HepG2 (cell line): ENCODE results near the gene CCDC124. TPM values are rescaled to one million over a fixed set of nuclear protein-coding genes. Genes with fewer than 3 reads are reported as not detected.
A peak's percentile ranks its signal among the peaks of the same experiment; 100 is the strongest.

ENCODE experiments used
- CCAR2 ChIP-seq: fragments of 200-400 bp; formaldehyde crosslinking; optimal IDR thresholded peaks from 2 replicates; pipeline ENCODE3; 2018; ENCODE audit warnings: low read depth, mild to moderate bottlenecking, low read length, moderate library complexity
- ELF4 ChIP-seq: sonication (generic); formaldehyde crosslinking; IDR thresholded peaks from 2 replicates; pipeline ENCODE4 v1.5.0; 2020; ENCODE audit warnings: missing genetic modification reagents, mild to moderate bottlenecking, moderate library complexity, borderline replicate concordance
- GLI4 ChIP-seq: sonication (generic); formaldehyde crosslinking; IDR thresholded peaks from 2 replicates; pipeline ENCODE4 v1.5.1; 2020; ENCODE audit warnings: missing genetic modification reagents, mild to moderate bottlenecking, moderate library complexity, borderline replicate concordance
- NR2C2 ChIP-seq: sonication (generic); formaldehyde crosslinking; IDR thresholded peaks from 2 replicates; pipeline ENCODE4 v1.4.0; 2020; ENCODE audit warnings: missing genetic modification reagents, mild to moderate bottlenecking, moderate library complexity, borderline replicate concordance
- WIZ ChIP-seq: sonication (generic); formaldehyde crosslinking; IDR thresholded peaks from 2 replicates; pipeline ENCODE4 v1.5.1; 2020; ENCODE audit warnings: mild to moderate bottlenecking, missing genetic modification reagents
- ZBTB3 ChIP-seq: sonication (generic); formaldehyde crosslinking; IDR thresholded peaks from 2 replicates; pipeline ENCODE4 v1.4.0; 2020; ENCODE audit warnings: low read depth, mild to moderate bottlenecking, moderate library complexity, missing genetic modification reagents, borderline replicate concordance
- ZNF180 ChIP-seq: sonication (generic); formaldehyde crosslinking; IDR thresholded peaks from 2 replicates; pipeline ENCODE4 v1.4.0; 2020; ENCODE audit warnings: low read depth, missing genetic modification reagents, borderline replicate concordance
- ZNF670 ChIP-seq: sonication (generic); formaldehyde crosslinking; IDR thresholded peaks from 2 replicates; pipeline ENCODE4 v1.8.0; 2022; ENCODE audit warnings: mild to moderate bottlenecking, missing genetic modification reagents, borderline replicate concordance
- ZNF773 ChIP-seq: sonication (generic); formaldehyde crosslinking; IDR thresholded peaks from 2 replicates; pipeline ENCODE4 v1.4.0; 2020; ENCODE audit warnings: missing genetic modification reagents, borderline replicate concordance
- polyA plus RNA-seq, 8 experiments: library from polyadenylated mRNA; depleted of rRNA in 3 of 8; stranded (reverse) in 7 of 8; unstranded in 1 of 8; fragments of >200 nt; fragmentation: Illumina TruSeq in 4 of 8; extraction: Trizol in 4 of 8; gene quantifications; 2 replicates each; pipeline versions ENCODE4 v1.2.1 to v1.2.3, GENCODE V29; 2011 to 2016; ENCODE audit warnings: low read depth in 4 of 8, missing spikeins in 1 of 8, mixed read lengths in 1 of 8; ENCODE audit not compliant: insufficient read depth in 1 of 8
- total RNA-seq, 5 experiments: library from RNA; depleted of rRNA; stranded (reverse); fragments of >200 nt; fragmentation: Illumina TruSeq; extraction: Trizol; gene quantifications; 2 replicates each; pipeline ENCODE4 v1.2.3, GENCODE V29; 2016; ENCODE audit warnings: low read depth in 1 of 5
- TF ChIP-seq, protein P1 (sequence below): sonication (generic); formaldehyde crosslinking; IDR thresholded peaks from 2 replicates; pipeline ENCODE4 v1.4.0; 2020; ENCODE audit warnings: missing genetic modification reagents
- TF ChIP-seq, protein P2 (sequence below): sonication (generic); formaldehyde crosslinking; IDR thresholded peaks from 2 replicates; pipeline ENCODE4 v1.4.0; 2020; ENCODE audit warnings: missing genetic modification reagents
- TF ChIP-seq, protein P3 (sequence below): IDR thresholded peaks from 2 replicates; pipeline ENCODE4 v1.6.1; 2016; ENCODE audit warnings: control low read depth
- TF ChIP-seq, protein P4 (sequence below): IDR thresholded peaks from 2 replicates; pipeline ENCODE4 v1.6.1; 2016; ENCODE audit warnings: mild to moderate bottlenecking
- TF ChIP-seq, protein P5 (sequence below): IDR thresholded peaks from 2 replicates; pipeline ENCODE4 v1.6.1; 2016; ENCODE audit warnings: missing compliant biosample characterization, missing genetic modification reagents, borderline replicate concordance
- TF ChIP-seq, protein P6 (sequence below): sonication (generic); IDR thresholded peaks from 2 replicates; pipeline ENCODE4 v1.6.1; 2016; ENCODE audit warnings: low read depth, borderline replicate concordance
- TF ChIP-seq, protein P7 (sequence below): sonication (generic); formaldehyde crosslinking; IDR thresholded peaks from 2 replicates; pipeline ENCODE4 v1.5.0; 2020; ENCODE audit warnings: missing genetic modification reagents
- TF ChIP-seq, protein P8 (sequence below): sonication (generic); formaldehyde crosslinking; IDR thresholded peaks from 2 replicates; pipeline ENCODE4 v1.5.1; 2020; ENCODE audit warnings: missing genetic modification reagents, mild to moderate bottlenecking, borderline replicate concordance

The CCDC124 gene
- total and polyA plus RNA-seq, 2 of the 13 experiments (the other 11 are each of a cell fraction or from before 2014, with no cell fraction given): 14.9 to 20.3 TPM

DNA sequence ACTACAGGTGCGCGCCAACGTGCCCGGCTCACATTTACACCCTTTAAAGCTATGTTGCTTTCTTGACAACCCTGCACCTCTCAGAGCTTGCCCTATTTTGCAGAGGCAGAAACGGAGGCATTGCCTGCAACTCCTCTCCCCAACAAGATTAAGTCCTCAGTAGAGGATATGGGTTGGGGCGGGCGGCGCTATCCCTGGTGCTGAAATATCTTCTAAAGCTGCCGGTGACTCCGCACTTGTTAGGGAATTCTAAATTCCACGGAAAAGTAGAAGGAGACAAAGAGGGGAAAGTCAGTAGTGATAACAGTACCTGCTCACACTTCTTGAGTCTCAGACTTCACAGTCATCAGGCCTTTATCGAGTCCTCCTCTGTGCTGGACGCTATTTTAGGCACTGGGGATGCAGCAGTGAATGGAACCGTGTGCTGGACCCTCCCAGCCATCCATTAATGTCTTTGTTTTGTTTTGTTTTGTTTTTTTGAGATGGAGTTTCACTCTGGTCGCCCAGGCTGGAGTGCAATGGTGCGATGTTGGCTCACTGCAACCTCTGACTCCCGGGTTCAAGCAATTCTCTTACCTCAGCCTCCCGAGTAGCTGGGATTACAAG lies 43.1 kb upstream of the CCDC124 start (continued):
- TF ChIP-seq, protein P1, sequence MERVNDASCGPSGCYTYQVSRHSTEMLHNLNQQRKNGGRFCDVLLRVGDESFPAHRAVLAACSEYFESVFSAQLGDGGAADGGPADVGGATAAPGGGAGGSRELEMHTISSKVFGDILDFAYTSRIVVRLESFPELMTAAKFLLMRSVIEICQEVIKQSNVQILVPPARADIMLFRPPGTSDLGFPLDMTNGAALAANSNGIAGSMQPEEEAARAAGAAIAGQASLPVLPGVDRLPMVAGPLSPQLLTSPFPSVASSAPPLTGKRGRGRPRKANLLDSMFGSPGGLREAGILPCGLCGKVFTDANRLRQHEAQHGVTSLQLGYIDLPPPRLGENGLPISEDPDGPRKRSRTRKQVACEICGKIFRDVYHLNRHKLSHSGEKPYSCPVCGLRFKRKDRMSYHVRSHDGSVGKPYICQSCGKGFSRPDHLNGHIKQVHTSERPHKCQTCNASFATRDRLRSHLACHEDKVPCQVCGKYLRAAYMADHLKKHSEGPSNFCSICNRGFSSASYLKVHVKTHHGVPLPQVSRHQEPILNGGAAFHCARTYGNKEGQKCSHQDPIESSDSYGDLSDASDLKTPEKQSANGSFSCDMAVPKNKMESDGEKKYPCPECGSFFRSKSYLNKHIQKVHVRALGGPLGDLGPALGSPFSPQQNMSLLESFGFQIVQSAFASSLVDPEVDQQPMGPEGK (CRISPR knock-in tag): peak; percentile 40; the same call in 1 of the 2 replicates
- TF ChIP-seq ZNF773 (CRISPR knock-in tag) (no peak), ELF4 (CRISPR knock-in tag) (peak; percentile 27; the same call in 1 of the 2 replicates), ZNF670 (CRISPR knock-in tag) (no peak), ZNF180 (CRISPR knock-in tag) (no peak), GLI4 (CRISPR knock-in tag) (no peak), NR2C2 (CRISPR knock-in tag) (no peak), ZBTB3 (CRISPR knock-in tag) (no peak), CCAR2 (no peak), WIZ (peak; percentile 97; the same call in 1 of the 2 replicates)
- TF ChIP-seq, protein P2, sequence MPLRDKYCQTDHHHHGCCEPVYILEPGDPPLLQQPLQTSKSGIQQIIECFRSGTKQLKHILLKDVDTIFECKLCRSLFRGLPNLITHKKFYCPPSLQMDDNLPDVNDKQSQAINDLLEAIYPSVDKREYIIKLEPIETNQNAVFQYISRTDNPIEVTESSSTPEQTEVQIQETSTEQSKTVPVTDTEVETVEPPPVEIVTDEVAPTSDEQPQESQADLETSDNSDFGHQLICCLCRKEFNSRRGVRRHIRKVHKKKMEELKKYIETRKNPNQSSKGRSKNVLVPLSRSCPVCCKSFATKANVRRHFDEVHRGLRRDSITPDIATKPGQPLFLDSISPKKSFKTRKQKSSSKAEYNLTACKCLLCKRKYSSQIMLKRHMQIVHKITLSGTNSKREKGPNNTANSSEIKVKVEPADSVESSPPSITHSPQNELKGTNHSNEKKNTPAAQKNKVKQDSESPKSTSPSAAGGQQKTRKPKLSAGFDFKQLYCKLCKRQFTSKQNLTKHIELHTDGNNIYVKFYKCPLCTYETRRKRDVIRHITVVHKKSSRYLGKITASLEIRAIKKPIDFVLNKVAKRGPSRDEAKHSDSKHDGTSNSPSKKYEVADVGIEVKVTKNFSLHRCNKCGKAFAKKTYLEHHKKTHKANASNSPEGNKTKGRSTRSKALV: 0 out of 2 replicates have a peak, but pooled peaks have one; percentile 57
- TF ChIP-seq, protein P3, sequence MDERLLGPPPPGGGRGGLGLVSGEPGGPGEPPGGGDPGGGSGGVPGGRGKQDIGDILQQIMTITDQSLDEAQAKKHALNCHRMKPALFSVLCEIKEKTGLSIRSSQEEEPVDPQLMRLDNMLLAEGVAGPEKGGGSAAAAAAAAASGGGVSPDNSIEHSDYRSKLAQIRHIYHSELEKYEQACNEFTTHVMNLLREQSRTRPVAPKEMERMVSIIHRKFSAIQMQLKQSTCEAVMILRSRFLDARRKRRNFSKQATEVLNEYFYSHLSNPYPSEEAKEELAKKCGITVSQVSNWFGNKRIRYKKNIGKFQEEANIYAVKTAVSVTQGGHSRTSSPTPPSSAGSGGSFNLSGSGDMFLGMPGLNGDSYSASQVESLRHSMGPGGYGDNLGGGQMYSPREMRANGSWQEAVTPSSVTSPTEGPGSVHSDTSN (CRISPR knock-in tag): no peak
- TF ChIP-seq, protein P4, sequence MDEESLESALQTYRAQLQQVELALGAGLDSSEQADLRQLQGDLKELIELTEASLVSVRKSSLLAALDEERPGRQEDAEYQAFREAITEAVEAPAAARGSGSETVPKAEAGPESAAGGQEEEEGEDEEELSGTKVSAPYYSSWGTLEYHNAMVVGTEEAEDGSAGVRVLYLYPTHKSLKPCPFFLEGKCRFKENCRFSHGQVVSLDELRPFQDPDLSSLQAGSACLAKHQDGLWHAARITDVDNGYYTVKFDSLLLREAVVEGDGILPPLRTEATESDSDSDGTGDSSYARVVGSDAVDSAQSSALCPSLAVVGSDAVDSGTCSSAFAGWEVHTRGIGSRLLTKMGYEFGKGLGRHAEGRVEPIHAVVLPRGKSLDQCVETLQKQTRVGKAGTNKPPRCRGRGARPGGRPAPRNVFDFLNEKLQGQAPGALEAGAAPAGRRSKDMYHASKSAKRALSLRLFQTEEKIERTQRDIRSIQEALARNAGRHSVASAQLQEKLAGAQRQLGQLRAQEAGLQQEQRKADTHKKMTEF (CRISPR knock-in tag): 0 out of 2 replicates have a peak, but pooled peaks have one; percentile 36
- TF ChIP-seq, protein P5, sequence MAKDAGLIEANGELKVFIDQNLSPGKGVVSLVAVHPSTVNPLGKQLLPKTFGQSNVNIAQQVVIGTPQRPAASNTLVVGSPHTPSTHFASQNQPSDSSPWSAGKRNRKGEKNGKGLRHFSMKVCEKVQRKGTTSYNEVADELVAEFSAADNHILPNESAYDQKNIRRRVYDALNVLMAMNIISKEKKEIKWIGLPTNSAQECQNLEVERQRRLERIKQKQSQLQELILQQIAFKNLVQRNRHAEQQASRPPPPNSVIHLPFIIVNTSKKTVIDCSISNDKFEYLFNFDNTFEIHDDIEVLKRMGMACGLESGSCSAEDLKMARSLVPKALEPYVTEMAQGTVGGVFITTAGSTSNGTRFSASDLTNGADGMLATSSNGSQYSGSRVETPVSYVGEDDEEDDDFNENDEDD (CRISPR knock-in tag): no peak
- TF ChIP-seq, protein P6, sequence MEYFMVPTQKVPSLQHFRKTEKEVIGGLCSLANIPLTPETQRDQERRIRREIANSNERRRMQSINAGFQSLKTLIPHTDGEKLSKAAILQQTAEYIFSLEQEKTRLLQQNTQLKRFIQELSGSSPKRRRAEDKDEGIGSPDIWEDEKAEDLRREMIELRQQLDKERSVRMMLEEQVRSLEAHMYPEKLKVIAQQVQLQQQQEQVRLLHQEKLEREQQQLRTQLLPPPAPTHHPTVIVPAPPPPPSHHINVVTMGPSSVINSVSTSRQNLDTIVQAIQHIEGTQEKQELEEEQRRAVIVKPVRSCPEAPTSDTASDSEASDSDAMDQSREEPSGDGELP: no peak
- TF ChIP-seq, protein P7, sequence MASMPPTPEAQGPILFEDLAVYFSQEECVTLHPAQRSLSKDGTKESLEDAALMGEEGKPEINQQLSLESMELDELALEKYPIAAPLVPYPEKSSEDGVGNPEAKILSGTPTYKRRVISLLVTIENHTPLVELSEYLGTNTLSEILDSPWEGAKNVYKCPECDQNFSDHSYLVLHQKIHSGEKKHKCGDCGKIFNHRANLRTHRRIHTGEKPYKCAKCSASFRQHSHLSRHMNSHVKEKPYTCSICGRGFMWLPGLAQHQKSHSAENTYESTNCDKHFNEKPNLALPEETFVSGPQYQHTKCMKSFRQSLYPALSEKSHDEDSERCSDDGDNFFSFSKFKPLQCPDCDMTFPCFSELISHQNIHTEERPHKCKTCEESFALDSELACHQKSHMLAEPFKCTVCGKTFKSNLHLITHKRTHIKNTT: no peak
- TF ChIP-seq, protein P8, sequence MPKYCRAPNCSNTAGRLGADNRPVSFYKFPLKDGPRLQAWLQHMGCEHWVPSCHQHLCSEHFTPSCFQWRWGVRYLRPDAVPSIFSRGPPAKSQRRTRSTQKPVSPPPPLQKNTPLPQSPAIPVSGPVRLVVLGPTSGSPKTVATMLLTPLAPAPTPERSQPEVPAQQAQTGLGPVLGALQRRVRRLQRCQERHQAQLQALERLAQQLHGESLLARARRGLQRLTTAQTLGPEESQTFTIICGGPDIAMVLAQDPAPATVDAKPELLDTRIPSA (CRISPR knock-in tag): no peak
